ENCODE results near the gene SGSH. TPM values are rescaled to one million over a fixed set of nuclear protein-coding genes. Genes with fewer than 3 reads are reported as not detected.

The SGSH gene
- polyA plus RNA-seq, 1 experiment: 44.4 TPM

DNA sequence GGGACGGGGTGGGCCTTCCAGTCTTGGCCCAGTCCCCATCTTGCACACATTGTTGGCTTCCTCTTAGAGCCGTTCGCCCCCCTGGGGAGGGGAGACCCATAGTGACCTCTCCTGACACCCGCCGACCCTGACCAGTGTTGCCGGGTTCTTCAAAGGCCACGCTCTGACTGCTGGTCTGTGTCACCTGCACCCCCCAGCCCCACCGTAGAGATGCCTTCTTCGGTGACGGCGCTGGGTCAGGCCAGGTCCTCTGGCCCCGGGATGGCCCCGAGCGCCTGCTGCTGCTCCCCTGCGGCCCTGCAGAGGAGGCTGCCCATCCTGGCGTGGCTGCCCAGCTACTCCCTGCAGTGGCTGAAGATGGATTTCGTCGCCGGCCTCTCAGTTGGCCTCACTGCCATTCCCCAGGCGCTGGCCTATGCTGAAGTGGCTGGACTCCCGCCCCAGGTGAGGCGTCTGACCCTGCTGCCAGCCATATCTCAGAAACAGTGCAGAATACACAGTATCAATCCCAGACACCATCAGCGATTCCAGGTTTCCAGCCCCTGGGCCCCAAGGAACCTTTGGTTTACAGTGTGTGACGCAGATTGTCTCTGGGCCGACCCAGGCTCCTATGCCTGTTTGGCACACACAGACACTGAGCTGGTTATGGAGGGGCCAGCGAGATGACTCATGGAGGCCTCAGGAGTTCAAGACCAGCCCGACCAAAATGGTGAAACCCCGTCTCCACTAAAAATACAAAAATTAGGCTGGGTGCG lies 1.4 kb upstream of the SGSH start:
- TF ChIP-seq, protein P1, sequence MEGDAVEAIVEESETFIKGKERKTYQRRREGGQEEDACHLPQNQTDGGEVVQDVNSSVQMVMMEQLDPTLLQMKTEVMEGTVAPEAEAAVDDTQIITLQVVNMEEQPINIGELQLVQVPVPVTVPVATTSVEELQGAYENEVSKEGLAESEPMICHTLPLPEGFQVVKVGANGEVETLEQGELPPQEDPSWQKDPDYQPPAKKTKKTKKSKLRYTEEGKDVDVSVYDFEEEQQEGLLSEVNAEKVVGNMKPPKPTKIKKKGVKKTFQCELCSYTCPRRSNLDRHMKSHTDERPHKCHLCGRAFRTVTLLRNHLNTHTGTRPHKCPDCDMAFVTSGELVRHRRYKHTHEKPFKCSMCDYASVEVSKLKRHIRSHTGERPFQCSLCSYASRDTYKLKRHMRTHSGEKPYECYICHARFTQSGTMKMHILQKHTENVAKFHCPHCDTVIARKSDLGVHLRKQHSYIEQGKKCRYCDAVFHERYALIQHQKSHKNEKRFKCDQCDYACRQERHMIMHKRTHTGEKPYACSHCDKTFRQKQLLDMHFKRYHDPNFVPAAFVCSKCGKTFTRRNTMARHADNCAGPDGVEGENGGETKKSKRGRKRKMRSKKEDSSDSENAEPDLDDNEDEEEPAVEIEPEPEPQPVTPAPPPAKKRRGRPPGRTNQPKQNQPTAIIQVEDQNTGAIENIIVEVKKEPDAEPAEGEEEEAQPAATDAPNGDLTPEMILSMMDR (IDR thresholded peaks at IDR 0.05; ENCODE audit: insufficient read depth, low read depth, low read length): no peak
- peak overlapping the region; percentile 87 for H3K4me3 ChIP-seq (ENCODE audit: low read depth, low read length)
- peaks cover 14% of the 10 kb centered on the region for H3K36me3 ChIP-seq (ENCODE audit: control insufficient read depth, insufficient read depth, low read length)
- DNase-seq (ENCODE audit: low read depth): no peak
- H3K27me3 ChIP-seq (ENCODE audit: control insufficient read depth, insufficient read depth, low read length): no peaks in the 10 kb centered on the region
- ChIA-PET CTCF (no interaction called here), POLR2A (no interaction called here)

DNA sequence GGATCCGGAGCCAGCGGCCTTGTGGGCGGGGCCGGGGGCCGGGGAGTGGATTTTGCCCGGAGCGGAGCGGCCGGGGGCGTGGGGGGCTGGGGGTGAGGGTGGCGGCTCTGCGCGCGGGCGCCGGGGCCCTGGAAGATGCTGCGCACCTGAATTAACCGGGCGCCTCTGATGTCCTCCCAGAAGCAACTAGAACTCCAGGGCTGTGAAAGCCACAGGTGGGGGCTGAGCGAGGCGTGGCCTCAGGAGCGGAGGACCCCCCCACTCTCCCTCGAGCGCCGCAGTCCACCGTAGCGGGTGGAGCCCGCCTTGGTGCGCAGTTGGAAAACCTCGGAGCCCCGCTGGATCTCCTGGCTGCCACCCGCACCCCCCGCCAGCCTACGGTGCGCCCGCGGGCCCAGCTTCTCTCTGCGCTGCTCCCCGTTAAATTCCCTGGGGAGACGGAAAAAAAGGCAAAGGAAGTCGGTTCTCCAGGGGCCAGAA lies 643 bp upstream of the SGSH start:
- no peak for DNase-seq (ENCODE audit: low read depth)
- TF ChIP-seq, protein P1 (IDR thresholded peaks at IDR 0.05; ENCODE audit: insufficient read depth, low read depth, low read length): no peak
- H3K36me3 ChIP-seq (ENCODE audit: control insufficient read depth, insufficient read depth, low read length): peaks cover 16% of the 10 kb centered on the region
- peak overlapping the region; percentile 87 for H3K4me3 ChIP-seq (ENCODE audit: low read depth, low read length)
- no peaks in the 10 kb centered on the region for H3K27me3 ChIP-seq (ENCODE audit: control insufficient read depth, insufficient read depth, low read length)
- CTCF ChIA-PET: no interaction called here
- POLR2A ChIA-PET: interaction anchor here (0.6 kb wide), 2 partner anchors 22 to 50 kb away, joined by 3 to 12 read pairs; no protein-coding TSS in a partner anchor

DNA sequence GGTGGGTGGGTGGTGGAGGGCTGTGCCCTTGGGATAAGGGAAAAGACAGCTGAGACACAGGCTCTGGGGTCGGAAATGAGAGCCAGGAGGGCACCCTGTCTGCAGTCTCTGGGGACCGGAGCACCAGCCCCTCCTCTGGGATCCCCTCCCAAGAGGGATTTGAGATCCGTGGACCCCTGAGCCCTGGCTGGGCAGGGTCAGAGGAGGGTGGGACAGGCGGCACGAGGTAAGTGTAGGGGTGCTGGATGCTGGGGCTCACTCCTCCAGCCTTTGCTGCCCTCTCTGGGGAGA lies 425 bp downstream of the SGSH start:
- peaks cover 15% of the 10 kb centered on the region for H3K36me3 ChIP-seq (ENCODE audit: control insufficient read depth, insufficient read depth, low read length)
- H3K27me3 ChIP-seq (ENCODE audit: control insufficient read depth, insufficient read depth, low read length): no peaks in the 10 kb centered on the region
- peak overlapping the region; percentile 87 for H3K4me3 ChIP-seq (ENCODE audit: low read depth, low read length)
- no peak for DNase-seq (ENCODE audit: low read depth)
- ChIA-PET POLR2A (no interaction called here), CTCF (no interaction called here)
- TF ChIP-seq, protein P1 (IDR thresholded peaks at IDR 0.05; ENCODE audit: insufficient read depth, low read depth, low read length): no peak

DNA sequence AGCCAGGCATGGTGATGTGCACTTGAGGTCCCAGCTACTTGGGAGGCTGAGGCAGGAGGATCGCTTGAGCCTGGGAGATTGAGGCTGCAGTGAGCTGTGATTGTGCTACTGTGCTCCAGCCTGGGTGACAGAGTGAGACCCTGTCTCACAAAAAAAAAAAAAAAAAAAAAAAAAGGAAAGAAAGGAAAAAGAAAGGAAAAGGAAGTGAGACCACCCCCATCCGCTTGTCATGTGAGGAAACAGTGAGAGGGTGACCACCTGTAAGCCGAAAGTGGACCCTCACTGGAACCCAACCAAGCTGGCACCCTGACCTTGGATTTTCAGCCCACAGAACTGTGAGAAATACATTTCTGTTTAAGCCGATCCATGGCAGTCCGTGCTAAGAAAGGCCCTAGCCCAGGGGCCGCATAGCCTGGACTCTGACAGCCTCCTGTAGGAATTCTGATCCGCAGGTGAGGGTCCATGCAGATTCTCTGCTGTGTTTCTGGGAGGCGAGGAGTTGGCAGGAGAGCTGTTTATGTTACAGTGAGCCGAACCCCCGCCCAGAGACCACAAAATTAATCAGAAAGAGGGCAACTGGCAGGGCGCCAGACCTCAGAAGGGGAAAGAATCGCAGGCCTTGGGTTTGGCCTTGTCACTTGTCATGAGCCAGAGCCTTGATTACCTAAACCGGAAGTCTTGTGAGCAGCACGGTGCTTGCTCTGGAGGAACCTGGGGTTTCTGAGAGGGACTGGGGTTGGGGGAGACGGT lies 945 bp downstream of the SGSH start:
- Histone ChIP-seq H3K36me3 (ENCODE audit: control insufficient read depth, insufficient read depth, low read length) (peaks cover 16% of the 10 kb centered on the region), H3K4me3 (ENCODE audit: low read depth, low read length) (peak overlapping the region; percentile 87), H3K27me3 (ENCODE audit: control insufficient read depth, insufficient read depth, low read length) (no peaks in the 10 kb centered on the region)
- DNase-seq (ENCODE audit: low read depth): peak; percentile 33
- POLR2A ChIA-PET: no interaction called here
- TF ChIP-seq, protein P1 (IDR thresholded peaks at IDR 0.05; ENCODE audit: insufficient read depth, low read depth, low read length): no peak
- CTCF ChIA-PET: interaction anchor here (1.7 kb wide), 1 partner anchor 13 kb away, joined by 8 read pairs; no protein-coding TSS in a partner anchor

DNA sequence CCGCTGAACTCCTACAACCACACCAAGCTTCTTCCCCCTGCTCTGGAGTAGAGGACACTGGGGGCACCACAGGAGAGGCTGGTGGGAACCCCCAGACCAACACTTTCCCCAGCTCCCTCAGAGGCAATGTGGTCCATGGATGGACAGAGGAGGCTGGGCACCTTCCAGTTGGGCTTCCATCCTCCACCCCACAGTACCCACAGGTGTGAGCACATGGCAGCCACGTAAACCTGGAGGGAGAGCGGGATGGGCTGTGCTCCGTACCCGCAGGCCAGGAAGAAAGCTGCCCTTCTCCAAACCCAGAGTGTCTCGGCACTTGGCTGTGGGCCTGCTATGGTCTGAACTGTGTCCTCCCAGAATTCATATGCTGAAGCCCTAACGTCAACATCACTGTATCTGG lies 1.7 kb downstream of the SGSH start:
- CTCF ChIA-PET: interaction anchor here (0.9 to 1.7 kb wide), 3 partner anchors 12 to 117 kb away, joined by 3 to 8 read pairs (median 3); partner anchors contain the start of gene GAA
- Histone ChIP-seq H3K4me3 (ENCODE audit: low read depth, low read length) (no peak overlapping the region), H3K36me3 (ENCODE audit: control insufficient read depth, insufficient read depth, low read length) (peaks cover 19% of the 10 kb centered on the region), H3K27me3 (ENCODE audit: control insufficient read depth, insufficient read depth, low read length) (no peaks in the 10 kb centered on the region)
- POLR2A ChIA-PET: no interaction called here
- no peak for DNase-seq (ENCODE audit: low read depth)
- TF ChIP-seq, protein P1 (IDR thresholded peaks at IDR 0.05; ENCODE audit: insufficient read depth, low read depth, low read length): no peak

Data from BJ (cell line).